ENCODE data around the gene TIGD3.

- TF ChIP-seq CTCF (IDR thresholded peaks at IDR 0.05; ENCODE audit: control extremely low read depth in 1 of 3, insufficient read depth in 1 of 3, low read depth in 1 of 3, low read length in 3 of 3) (no peak), SIN3A (conservative IDR thresholded peaks at IDR 0.05 in 1 of 2, IDR thresholded peaks at IDR 0.05 in 1 of 2; ENCODE audit: low read depth in 1 of 2, low read length in 2 of 2) (no peak)
Measured at GRCh38 chr11:65341856-65342255, 12.7 kb upstream of the TIGD3 start.

Measured in H1 (cell line).